CD4-positive, alpha-beta T cell treated with Interleukin-15 for 4 hours (primary cell): ENCODE data around the gene TM2D1.
"Not testable (repeated sequence)": the region's sequence is repeated elsewhere in the genome, so short reads cannot be mapped to it uniquely, and the experiment has no call there.

Source experiments
- DNase-seq: peaks from one replicate; pipeline ENCODE4 v3.0.0-alpha.2; 2020; ENCODE audit warnings: low spot score

TM2D1 gene

GRCh38 chr1:61724813-61725694 lies at the start of gene TM2D1:
TM2D1 (minus strand) TSS chr1:61725141; CDS start chr1:61725120, 21 bp downstream.
- peak; percentile 85 for DNase-seq

GRCh38 chr1:61770131-61770530 lies 45.2 kb upstream of the TM2D1 start:
- DNase-seq, result no peak

- DNase-seq, result no peak
These were observed 33.0 kb upstream of the TM2D1 start for GRCh38 chr1:61757950-61758349.

GRCh38 chr1:61756773-61757172 lies 31.8 kb upstream of the TM2D1 start:
- no peak for DNase-seq

GRCh38 chr1:61754545-61754944 lies 29.6 kb upstream of the TM2D1 start:
- no peak for DNase-seq

GRCh38 chr1:61753998-61754508 lies 29.1 kb upstream of the TM2D1 start:
- no peak for DNase-seq

GRCh38 chr1:61752921-61753389 lies 28.0 kb upstream of the TM2D1 start:
- no peak for DNase-seq

- DNase-seq, result no peak
These were observed 24.6 kb upstream of the TM2D1 start for GRCh38 chr1:61749574-61749973.

- DNase-seq, result no peak
These were observed 23.6 kb upstream of the TM2D1 start for GRCh38 chr1:61748566-61748965.

GRCh38 chr1:61746813-61747212 lies 21.9 kb upstream of the TM2D1 start:
- DNase-seq, result no peak

- DNase-seq, result no peak
These were observed 19.0 kb upstream of the TM2D1 start for GRCh38 chr1:61743716-61744580.

GRCh38 chr1:61743431-61743705 lies 18.4 kb upstream of the TM2D1 start:
- no peak for DNase-seq

- no peak for DNase-seq
These were observed 17.9 kb upstream of the TM2D1 start for GRCh38 chr1:61742620-61743430.

GRCh38 chr1:61741711-61742619 lies 17.0 kb upstream of the TM2D1 start, which contains the start of gene PATJ:
PATJ (plus strand) TSS chr1:61742480; CDS start chr1:61762893, 20,413 bp downstream.
- peak; percentile 60 for DNase-seq

GRCh38 chr1:61740751-61741700 lies 16.1 kb upstream of the TM2D1 start:
- no peak for DNase-seq

- no peak for DNase-seq
These were observed 7.8 kb upstream of the TM2D1 start for GRCh38 chr1:61732726-61733125.

GRCh38 chr1:61730679-61731078 lies 5.7 kb upstream of the TM2D1 start:
- DNase-seq, result not testable (repeated sequence)

- no peak for DNase-seq
These were observed 2.6 kb upstream of the TM2D1 start for GRCh38 chr1:61727544-61727943.

- DNase-seq, result no peak
These were observed 482 bp downstream of the TM2D1 start for GRCh38 chr1:61724506-61724812.
